Measurements from ENCODE around the gene PRKCA.

- TF ChIP-seq TAF1 (conservative IDR thresholded peaks at IDR 0.05) (no peak), CTCF (IDR thresholded peaks at IDR 0.05; ENCODE audit: low read depth, low read length, missing input control) (no peak)
Observed at GRCh38 chr17:66296289-66296725, 6.1 kb upstream of the PRKCA start.

All from liver (tissue), 3 donors.